Smooth muscle cell of the umbilical artery (primary cell): ENCODE results near the gene ITM2B. TPM values are rescaled to one million over a fixed set of nuclear protein-coding genes. Genes with fewer than 3 reads are reported as not detected.

Source experiments
- total RNA-seq: library from RNA; depleted of rRNA; stranded (reverse); fragments of >200 nt; gene quantifications from 2 replicates; pipeline ENCODE4 v1.2.3, GENCODE V29; 2014

Gene ITM2B
- total RNA-seq, result 150 and 220 TPM in 2 replicates

GRCh38 chr13:48233046-48233888, at the start of gene ITM2B:
Gene ITM2B (plus strand): TSS chr13:48233206. CDS start chr13:48233361, 155 bp downstream.

GRCh38 chr13:48303359-48304142, 70.5 kb downstream of the ITM2B start, which contains the start of gene RB1:
Gene RB1 (plus strand): TSS chr13:48303751. CDS start chr13:48303913, 162 bp downstream.

Other genes starting within 250 kb of the ITM2B start
- gene SUCLA2, start 231.9 kb upstream of the ITM2B start, total RNA-seq, result 58.4 and 60.0 TPM in 2 replicates
- 15.7 and 20.9 TPM in 2 replicates for gene NUDT15, start 195.5 kb upstream of the ITM2B start, total RNA-seq
- 20.2 and 28.4 TPM in 2 replicates for gene MED4, start 138.1 kb upstream of the ITM2B start, total RNA-seq
- gene RB1, start 70.5 kb downstream of the ITM2B start, total RNA-seq, result 24.3 and 37.9 TPM in 2 replicates
- gene LPAR6, start 179.9 kb downstream of the ITM2B start, total RNA-seq, result 2.1 and 5.3 TPM in 2 replicates